ENCODE measurements around the gene OPHN1. TPM values are rescaled to one million over a fixed set of nuclear protein-coding genes. Genes with fewer than 3 reads are reported as not detected.

The OPHN1 gene
- total RNA-seq, 1 experiment from 2014 or later = 4.4 TPM

- ATAC-seq (no peak), DNase-seq (ENCODE audit: low spot score) (no peak)
- H3K36me3 Mint-ChIP-seq = no peaks in the 10 kb centered on the region
- peaks cover 6% of the 10 kb centered on the region for H3K4me1 Mint-ChIP-seq
- no peak overlapping the region for H3K27ac Mint-ChIP-seq
- ChIA-PET POLR2A (no interaction called here), CTCF (interaction anchor here (1.3 kb wide), 1 partner anchor 517 kb away, joined by 4 read pairs; no protein-coding TSS in a partner anchor)
- no peak for TF ChIP-seq SP1 (CRISPR knock-in tag; conservative IDR thresholded peaks at IDR 0.05)
- no peak for TF ChIP-seq ZMAT4 (CRISPR knock-in tag; IDR thresholded peaks at IDR 0.05)
- no peak for TF ChIP-seq ATF1 (CRISPR knock-in tag; IDR thresholded peaks at IDR 0.05)
- TF ChIP-seq ZBTB21 (CRISPR knock-in tag; IDR thresholded peaks at IDR 0.05; ENCODE audit: borderline replicate concordance) = no peak
- no peak for TF ChIP-seq ZNF263 (CRISPR knock-in tag; IDR thresholded peaks at IDR 0.05; ENCODE audit: low read depth)
- TF ChIP-seq CTCF (IDR thresholded peaks at IDR 0.05) = no peak
- no peak for TF ChIP-seq SMAD4 (CRISPR knock-in tag; IDR thresholded peaks at IDR 0.05)
- no peak for TF ChIP-seq HMGA2 (CRISPR knock-in tag; IDR thresholded peaks at IDR 0.05)
- TF ChIP-seq JUN (CRISPR knock-in tag; IDR thresholded peaks at IDR 0.05) = no peak
- no peak for TF ChIP-seq USF1 (CRISPR knock-in tag; IDR thresholded peaks at IDR 0.05)
- no peak for TF ChIP-seq KAT7 (CRISPR knock-in tag; IDR thresholded peaks at IDR 0.05; ENCODE audit: borderline replicate concordance)
- no peak for TF ChIP-seq CREB1 (CRISPR knock-in tag; IDR thresholded peaks at IDR 0.05)
- H3K27me3 Mint-ChIP-seq (ENCODE audit: low read depth) = no peaks in the 10 kb centered on the region
- H3K9me3 Mint-ChIP-seq = no peaks in the 10 kb centered on the region
- H3K4me3 Mint-ChIP-seq = no peak overlapping the region
Observed at GRCh38 chrX:68193234-68193633, 240.1 kb downstream of the OPHN1 start.

GRCh38 chrX:68190799-68191198, 242.5 kb downstream of the OPHN1 start:
- TF ChIP-seq ATF3 (CRISPR knock-in tag; conservative IDR thresholded peaks at IDR 0.05) = no peak
- no peak overlapping the region for H3K4me3 Mint-ChIP-seq
- H3K27me3 Mint-ChIP-seq (ENCODE audit: low read depth) = no peaks in the 10 kb centered on the region
- H3K36me3 Mint-ChIP-seq = no peaks in the 10 kb centered on the region
- no peak for ATAC-seq
- no peak for DNase-seq (ENCODE audit: low spot score)
- H3K9me3 Mint-ChIP-seq = no peaks in the 10 kb centered on the region
- H3K27ac Mint-ChIP-seq = no peak overlapping the region
- ChIA-PET POLR2A (no interaction called here), CTCF (no interaction called here)
- H3K4me1 Mint-ChIP-seq = no peaks in the 10 kb centered on the region

- CTCF ChIA-PET = no interaction called here
Observed at GRCh38 chrX:68186552-68187262, 246.6 kb downstream of the OPHN1 start.

More at GRCh38 chrX:68186552-68187262, 246.6 kb downstream of the OPHN1 start:
- DNase-seq (ENCODE audit: low spot score) (no peak), ATAC-seq (no peak)
- H3K27ac Mint-ChIP-seq = no peak overlapping the region
- H3K9me3 Mint-ChIP-seq = no peaks in the 10 kb centered on the region
- POLR2A ChIA-PET = no interaction called here
- no peak for TF ChIP-seq FOXP4 (CRISPR knock-in tag; IDR thresholded peaks at IDR 0.05)
- TF ChIP-seq ZBTB43 (CRISPR knock-in tag; IDR thresholded peaks at IDR 0.05) = no peak
- TF ChIP-seq GABPB1 (CRISPR knock-in tag; IDR thresholded peaks at IDR 0.05) = no peak
- no peak for TF ChIP-seq SOX15 (CRISPR knock-in tag; IDR thresholded peaks at IDR 0.05)
- TF ChIP-seq TP53 (CRISPR knock-in tag; IDR thresholded peaks at IDR 0.05) = no peak
- no peak for TF ChIP-seq E2F5 (CRISPR knock-in tag; IDR thresholded peaks at IDR 0.05)
- TF ChIP-seq ZBTB21 (CRISPR knock-in tag; IDR thresholded peaks at IDR 0.05; ENCODE audit: borderline replicate concordance) = no peak
- no peak for TF ChIP-seq EMX1 (CRISPR knock-in tag; IDR thresholded peaks at IDR 0.05)
- no peak for TF ChIP-seq HMGA2 (CRISPR knock-in tag; IDR thresholded peaks at IDR 0.05)
- no peak for TF ChIP-seq IRF2 (CRISPR knock-in tag; IDR thresholded peaks at IDR 0.05; ENCODE audit: borderline replicate concordance, low read depth)
- TF ChIP-seq NR2C2 (CRISPR knock-in tag; IDR thresholded peaks at IDR 0.05) = no peak
- no peak for TF ChIP-seq JUN (CRISPR knock-in tag; IDR thresholded peaks at IDR 0.05)
- H3K27me3 Mint-ChIP-seq (ENCODE audit: low read depth) = no peaks in the 10 kb centered on the region
- H3K4me3 Mint-ChIP-seq = no peak overlapping the region
- no peaks in the 10 kb centered on the region for H3K36me3 Mint-ChIP-seq
- H3K4me1 Mint-ChIP-seq = no peaks in the 10 kb centered on the region
